ENCODE data around the gene DTNA.

GRCh38 chr18:34844732-34845459, 134.8 kb downstream of the DTNA start:
- TF ChIP-seq, protein P1, sequence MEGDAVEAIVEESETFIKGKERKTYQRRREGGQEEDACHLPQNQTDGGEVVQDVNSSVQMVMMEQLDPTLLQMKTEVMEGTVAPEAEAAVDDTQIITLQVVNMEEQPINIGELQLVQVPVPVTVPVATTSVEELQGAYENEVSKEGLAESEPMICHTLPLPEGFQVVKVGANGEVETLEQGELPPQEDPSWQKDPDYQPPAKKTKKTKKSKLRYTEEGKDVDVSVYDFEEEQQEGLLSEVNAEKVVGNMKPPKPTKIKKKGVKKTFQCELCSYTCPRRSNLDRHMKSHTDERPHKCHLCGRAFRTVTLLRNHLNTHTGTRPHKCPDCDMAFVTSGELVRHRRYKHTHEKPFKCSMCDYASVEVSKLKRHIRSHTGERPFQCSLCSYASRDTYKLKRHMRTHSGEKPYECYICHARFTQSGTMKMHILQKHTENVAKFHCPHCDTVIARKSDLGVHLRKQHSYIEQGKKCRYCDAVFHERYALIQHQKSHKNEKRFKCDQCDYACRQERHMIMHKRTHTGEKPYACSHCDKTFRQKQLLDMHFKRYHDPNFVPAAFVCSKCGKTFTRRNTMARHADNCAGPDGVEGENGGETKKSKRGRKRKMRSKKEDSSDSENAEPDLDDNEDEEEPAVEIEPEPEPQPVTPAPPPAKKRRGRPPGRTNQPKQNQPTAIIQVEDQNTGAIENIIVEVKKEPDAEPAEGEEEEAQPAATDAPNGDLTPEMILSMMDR (IDR thresholded peaks at IDR 0.05), result no peak
- TF ChIP-seq POLR2A (IDR thresholded peaks at IDR 0.05), result no peak
